ENCODE data around the gene ZNF550. TPM values are rescaled to one million over a fixed set of nuclear protein-coding genes. Genes with fewer than 3 reads are reported as not detected.
"Not testable (repeated sequence)": the region's sequence is repeated elsewhere in the genome, so short reads cannot be mapped to it uniquely, and the experiment has no call there.

Gene ZNF550
- total RNA-seq, 1 donor: 7.2 TPM

DNA sequence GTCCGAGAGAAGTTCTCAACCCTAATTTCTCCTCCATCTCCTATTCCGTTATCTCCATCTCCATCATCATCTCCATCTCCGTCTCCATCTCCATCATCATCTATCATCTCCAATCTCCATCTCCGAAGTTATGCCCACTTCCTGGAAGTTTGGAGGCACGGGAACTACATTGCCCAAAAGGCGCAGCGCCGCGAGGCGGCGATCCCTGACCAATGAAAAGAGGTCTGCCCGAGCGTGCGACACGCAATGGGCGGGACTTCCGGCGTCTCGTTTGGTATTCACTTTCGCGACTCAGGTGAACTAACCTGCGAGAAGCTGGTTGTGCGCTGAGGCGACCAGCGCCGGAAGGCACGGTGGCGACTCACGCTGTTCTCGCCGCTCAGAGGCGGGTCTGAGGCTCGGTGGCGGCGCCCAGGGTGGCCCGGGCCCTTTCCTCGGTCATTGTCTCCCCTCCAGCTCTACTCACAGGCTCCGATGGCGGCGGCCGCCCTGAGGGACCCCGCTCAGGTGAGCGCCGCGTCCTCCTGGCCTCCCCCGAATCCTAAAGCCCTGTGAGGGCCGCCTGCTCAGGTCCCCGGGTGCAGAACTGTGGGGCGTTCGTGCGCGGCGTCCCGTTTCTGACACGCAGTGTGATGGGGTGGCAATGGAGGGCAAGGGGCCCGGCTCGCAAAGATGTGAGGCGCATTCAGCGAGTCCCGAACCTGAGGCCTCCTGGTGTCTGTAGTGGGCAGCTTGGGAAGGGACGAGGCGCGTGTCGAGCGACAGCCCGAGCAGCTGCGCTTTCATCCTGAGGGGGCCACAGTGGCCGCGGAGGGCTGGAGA, 72.0 kb downstream of the ZNF550 start, which contains the start of gene ZNF419:
Gene ZNF419, plus strand, starts transcription at position 274 of the 822 bp plus-strand sequence. Its CDS starts 201 bp downstream, at position 475.
- H3K4me1 ChIP-seq (ENCODE audit: insufficient read depth, low read length); H4K20me1 ChIP-seq (ENCODE audit: insufficient read depth, low read length); H3K9me3 ChIP-seq (ENCODE audit: low read depth, low read length); H3K27me3 ChIP-seq (ENCODE audit: insufficient read depth, low read length): not testable (repeated sequence)
- Histone ChIP-seq H3K36me3 (ENCODE audit: insufficient read depth, low read length) (peaks cover 19% of the 10 kb centered on the region), H3K79me2 (ENCODE audit: insufficient read depth, low read length) (peaks cover 19% of the 10 kb centered on the region), H3K27ac (ENCODE audit: low read depth, low read length) (peak within 1 kb of the TSS; percentile 76), H3K4me3 (ENCODE audit: insufficient read depth, low read length) (peak within 1 kb of the TSS; percentile 98), H2AFZ (ENCODE audit: low read length) (peak within 1 kb of the TSS; percentile 87), H3K4me2 (ENCODE audit: insufficient read depth, low read length) (peak within 1 kb of the TSS; percentile 78)
- DNase-seq (ENCODE audit: insufficient read length, low spot score, missing footprints): peak; percentile 99

Other genes starting within 250 kb of the ZNF550 start
- gene ZNF543, start 239.4 kb downstream of the ZNF550 start, total RNA-seq: 10.6 and 11.9 TPM in 2 replicates
- 10.6 and 11.6 TPM in 2 replicates for gene ZNF304, start 208.6 kb downstream of the ZNF550 start, total RNA-seq
- gene TRAPPC2B, start 196.3 kb downstream of the ZNF550 start, total RNA-seq: 12.3 and 13.0 TPM in 2 replicates
- 3.5 and 5.1 TPM in 2 replicates for gene ZNF547, start 196.3 kb downstream of the ZNF550 start, total RNA-seq
- 23.6 and 27.9 TPM in 2 replicates for gene ZNF548, start 170.0 kb downstream of the ZNF550 start, total RNA-seq
- gene ZNF17, start 148.7 kb downstream of the ZNF550 start, total RNA-seq: 12.7 and 15.6 TPM in 2 replicates
- 5.6 and 8.7 TPM in 2 replicates for gene ZNF749, start 124.5 kb downstream of the ZNF550 start, total RNA-seq
- 0.29 and 0.72 TPM in 2 replicates for gene VN1R1, start 102.7 kb downstream of the ZNF550 start, total RNA-seq
- 19.2 and 22.1 TPM in 2 replicates for gene ZNF772, start 82.3 kb downstream of the ZNF550 start, total RNA-seq
- gene ZNF419, start 72.1 kb downstream of the ZNF550 start, total RNA-seq: 18.3 and 19.9 TPM in 2 replicates
- 23.6 and 30.0 TPM in 2 replicates for gene ZNF773, start 59.9 kb downstream of the ZNF550 start, total RNA-seq
- 5.8 and 6.5 TPM in 2 replicates for gene ZNF549, start 32.5 kb downstream of the ZNF550 start, total RNA-seq
- 4.3 and 6.2 TPM in 2 replicates for gene ZNF416, start 19.0 kb upstream of the ZNF550 start, total RNA-seq
- 11.2 and 11.6 TPM in 2 replicates for gene ZIK1, start 24.3 kb upstream of the ZNF550 start, total RNA-seq
- gene ZNF530, start 40.0 kb upstream of the ZNF550 start, total RNA-seq: 4.1 and 4.7 TPM in 2 replicates
- gene ZNF134, start 54.4 kb upstream of the ZNF550 start, total RNA-seq: 18.5 and 22.1 TPM in 2 replicates
- 9.4 and 10.9 TPM in 2 replicates for gene ZNF211, start 73.3 kb upstream of the ZNF550 start, total RNA-seq
- under 0.01 and 0.36 TPM in 2 replicates for gene ZSCAN4, start 109.1 kb upstream of the ZNF550 start, total RNA-seq
- gene ZNF551, start 122.1 kb upstream of the ZNF550 start, total RNA-seq: 8.3 and 9.8 TPM in 2 replicates
- 6.8 and 7.6 TPM in 2 replicates for gene ZNF154, start 149.3 kb upstream of the ZNF550 start, total RNA-seq
- 11.2 TPM in 2 replicates for gene ZNF671, start 167.8 kb upstream of the ZNF550 start, total RNA-seq
- gene ZNF776, start 187.0 kb upstream of the ZNF550 start, total RNA-seq: 15.9 and 16.3 TPM in 2 replicates
- 19.5 and 21.5 TPM in 2 replicates for gene ZNF586, start 209.8 kb upstream of the ZNF550 start, total RNA-seq